Coronary artery (tissue), 2 donors: Measurements from ENCODE around the gene KRT74.

Experiments
- DNase-seq: peaks from one replicate; pipeline ENCODE4 v3.0.0-alpha.2; 2017; ENCODE audit warnings: low spot score
- H3K27ac ChIP-seq, 2 donors: fragments of 200-600 bp; sonication (generic); one replicate each; pipeline ENCODE4 v1.5.1; 2016 to 2019
- H3K4me3 ChIP-seq: fragments of 200-600 bp; sonication (generic); 2 replicates; pipeline ENCODE4 v1.5.1; 2016; ENCODE audit warnings: mild to moderate bottlenecking, moderate library complexity
- CTCF ChIP-seq: fragments of 200-600 bp; sonication (generic); IDR thresholded peaks from one replicate; pipeline ENCODE4 v1.5.1; 2019; ENCODE audit warnings: antibody characterized with exemption

Gene KRT74

DNA sequence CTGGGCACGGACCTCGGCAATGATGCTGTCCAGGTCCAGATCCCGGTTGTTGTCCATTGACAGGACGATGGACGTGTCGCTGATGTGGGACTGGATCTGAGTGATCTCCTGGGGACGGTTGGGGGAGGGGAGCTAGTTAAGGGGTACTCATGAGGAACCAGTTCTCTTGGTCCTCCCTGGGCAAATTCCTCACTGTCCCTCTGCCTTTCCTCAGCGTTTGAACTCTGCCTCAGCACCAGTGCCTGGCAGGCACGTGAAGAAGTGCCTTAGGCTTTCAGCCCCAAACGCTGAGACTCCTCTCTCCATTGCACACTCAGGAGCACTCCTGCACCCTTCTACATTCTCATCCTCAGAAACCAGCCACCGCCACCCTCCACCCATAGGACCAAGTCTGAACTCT, 17.9 kb upstream of the KRT74 start:
- TF ChIP-seq CTCF, result no peak
- Histone ChIP-seq H3K27ac (no peak overlapping the region), H3K4me3 (no peak overlapping the region)
- no peak for DNase-seq

- Histone ChIP-seq H3K27ac (no peak overlapping the region), H3K4me3 (no peak overlapping the region)
- DNase-seq, result no peak
- TF ChIP-seq CTCF, result no peak
Observed at GRCh38 chr12:52590021-52590420, 16.4 kb upstream of the KRT74 start.

- DNase-seq, result peak; percentile 17
- Histone ChIP-seq H3K4me3 (no peak overlapping the region), H3K27ac (no peak overlapping the region)
- TF ChIP-seq CTCF, result no peak
Observed at GRCh38 chr12:52587563-52587962, 13.9 kb upstream of the KRT74 start.

DNA sequence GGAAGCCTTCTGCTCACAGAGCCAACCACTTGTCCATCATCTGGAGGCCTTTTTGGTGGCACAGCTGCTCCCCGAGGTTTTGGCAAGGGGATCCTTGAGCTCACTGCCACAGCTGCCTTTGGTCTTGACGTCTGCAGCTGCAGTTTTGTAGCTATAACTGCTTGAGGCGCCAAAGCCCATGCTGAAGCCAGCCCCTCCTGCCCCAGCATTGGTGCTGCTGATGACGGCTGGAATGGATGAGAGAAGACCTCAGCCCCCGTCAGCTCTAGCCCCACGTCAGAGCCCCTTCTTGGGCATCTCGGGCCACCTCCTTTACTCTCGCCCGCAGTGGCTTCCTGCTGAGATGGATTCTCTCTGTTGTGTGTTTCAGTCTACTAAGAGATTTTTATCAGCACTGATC, 12.3 kb upstream of the KRT74 start:
- DNase-seq, result peak; percentile 47
- Histone ChIP-seq H3K27ac (no peak overlapping the region), H3K4me3 (no peak overlapping the region)
- no peak for TF ChIP-seq CTCF

DNA sequence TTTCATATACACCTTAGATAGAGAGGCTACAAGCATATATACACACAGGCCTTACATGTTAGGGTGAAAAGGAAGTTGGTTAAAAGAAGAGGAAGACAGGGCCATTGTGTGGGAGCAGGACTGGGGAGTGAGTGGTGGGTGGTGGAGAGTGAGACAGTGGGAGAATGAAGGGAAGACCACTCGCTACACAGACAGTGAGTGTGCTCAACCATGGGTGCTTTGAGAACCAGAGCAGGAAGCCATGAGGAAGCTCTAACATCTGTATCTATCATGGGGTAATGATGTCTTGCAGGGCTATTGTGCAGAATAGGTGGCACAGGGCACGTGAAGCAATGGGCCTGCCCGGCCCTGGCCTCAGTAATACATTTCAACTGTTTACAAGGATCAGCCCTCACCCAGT, 11.4 kb upstream of the KRT74 start:
- H3K4me3 ChIP-seq, result no peak overlapping the region
- no peak overlapping the region for H3K27ac ChIP-seq
- DNase-seq, result no peak
- no peak for TF ChIP-seq CTCF

- H3K4me3 ChIP-seq, result no peak overlapping the region
- no peak overlapping the region for H3K27ac ChIP-seq
- TF ChIP-seq CTCF, result no peak
- DNase-seq, result peak; percentile 22
Observed at GRCh38 chr12:52584156-52584682, 10.6 kb upstream of the KRT74 start.

DNA sequence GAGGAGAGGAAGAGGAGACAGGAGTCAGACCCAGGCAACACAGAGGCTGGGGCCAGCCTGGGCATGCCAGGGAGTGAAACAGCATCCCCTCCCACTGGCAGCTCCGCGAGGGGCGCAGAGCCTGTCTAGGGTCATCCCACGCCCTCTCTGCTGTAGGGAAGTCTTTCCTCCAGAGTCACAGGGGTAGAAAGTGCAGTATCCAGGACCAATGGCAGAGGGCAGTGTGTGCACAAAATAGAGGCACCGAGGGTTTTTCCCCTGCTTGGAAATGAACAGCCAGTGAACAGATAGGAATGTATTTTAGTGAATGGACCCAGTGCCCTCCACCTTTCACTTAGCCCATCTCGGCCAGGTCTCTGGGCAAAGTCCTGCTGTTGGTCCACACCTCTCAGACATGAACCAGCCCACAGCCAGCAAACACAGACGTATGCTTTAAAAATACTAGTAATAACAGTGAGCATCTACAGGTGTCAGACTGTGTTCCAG, 9.4 kb upstream of the KRT74 start:
- peak; percentile 63 for DNase-seq
- no peak overlapping the region for H3K27ac ChIP-seq
- no peak for TF ChIP-seq CTCF
- H3K4me3 ChIP-seq, result no peak overlapping the region
